ENCODE measurements around the gene AP3B1. TPM values are rescaled to one million over a fixed set of nuclear protein-coding genes. Genes with fewer than 3 reads are reported as not detected.

The AP3B1 gene
- total and polyA plus RNA-seq, 2 of the 8 experiments (the other 6 are each of a cell fraction or from before 2014, with no cell fraction given), result 45.8 to 48.3 TPM

GRCh38 chr5:78016863-78017529, 277.5 kb downstream of the AP3B1 start (continued):
- TF ChIP-seq TEAD4 (IDR thresholded peaks at IDR 0.05; ENCODE audit: low read depth, low read length), result 0 out of 2 replicates have a peak, but pooled peaks have one; percentile 12
- TF ChIP-seq BCL11A (IDR thresholded peaks at IDR 0.05; ENCODE audit: low read depth in 2 of 2, low read length in 2 of 2), result peak; percentile 81 to 97
- no peak for TF ChIP-seq SIX5 (IDR thresholded peaks at IDR 0.05; ENCODE audit: low read depth, low read length)
- no peak for TF ChIP-seq SIRT6 (IDR thresholded peaks at IDR 0.05; ENCODE audit: low read length)
- no peak for TF ChIP-seq CHD2 (IDR thresholded peaks at IDR 0.05; ENCODE audit: low read length)
- 0 out of 2 replicates have a peak, but pooled peaks have one; percentile 34 for TF ChIP-seq EGR1 (IDR thresholded peaks at IDR 0.05; ENCODE audit: borderline replicate concordance, low read depth, low read length)
- TF ChIP-seq SP1 (IDR thresholded peaks at IDR 0.05; ENCODE audit: low read depth, low read length), result peak; percentile 94
- no peak for TF ChIP-seq KDM5A (IDR thresholded peaks at IDR 0.05; ENCODE audit: low read length)
- TF ChIP-seq CHD7 (IDR thresholded peaks at IDR 0.05; ENCODE audit: insufficient replicate concordance, low read length), result peak; percentile 96
- TF ChIP-seq TCF12 (IDR thresholded peaks at IDR 0.05; ENCODE audit: low read depth, low read length), result peak; percentile 77; the same call in 1 of the 2 replicates

All from H1 (cell line).